ENCODE measurements around the gene APOBEC3A.

- TF ChIP-seq EGR1 (IDR thresholded peaks at IDR 0.05; ENCODE audit: borderline replicate concordance, low read depth, low read length) (no peak), CTCF (IDR thresholded peaks at IDR 0.05; ENCODE audit: control extremely low read depth in 1 of 3, insufficient read depth in 1 of 3, low read depth in 1 of 3, low read length in 3 of 3) (no peak), POLR2AphosphoS5 (IDR thresholded peaks at IDR 0.05; ENCODE audit: low read depth, low read length) (no peak), EP300 (IDR thresholded peaks at IDR 0.05; ENCODE audit: borderline replicate concordance in 1 of 2, low read depth in 2 of 2, low read length in 2 of 2) (no peak), TAF1 (IDR thresholded peaks at IDR 0.05; ENCODE audit: low read depth, low read length) (no peak), SRF (IDR thresholded peaks at IDR 0.05; ENCODE audit: low read depth, low read length) (no peak), POLR2A (IDR thresholded peaks at IDR 0.05; ENCODE audit: control extremely low read depth in 1 of 2, low read depth in 2 of 2, low read length in 2 of 2) (no peak), ASH2L (IDR thresholded peaks at IDR 0.05; ENCODE audit: low read length) (no peak), ZNF274 (IDR thresholded peaks at IDR 0.05; ENCODE audit: borderline replicate concordance, extremely low read depth, low read length) (no peak), CBX8 (IDR thresholded peaks at IDR 0.05; ENCODE audit: borderline replicate concordance, low read depth, low read length) (no peak)
Observed at GRCh38 chr22:38941488-38941987, 15.9 kb upstream of the APOBEC3A start.
